ENCODE data around the gene GPC3.
"Not testable (repeated sequence)": the region's sequence is repeated elsewhere in the genome, so short reads cannot be mapped to it uniquely, and the experiment has no call there.

Gene GPC3

GRCh38 chrX:133746593-133746992 is 238.8 kb downstream of the GPC3 start:
- no peak for DNase-seq

- no peak for DNase-seq
Observed at GRCh38 chrX:133745349-133745748, 240.0 kb downstream of the GPC3 start.

- DNase-seq: no peak
Observed at GRCh38 chrX:133742602-133743305, 242.6 kb downstream of the GPC3 start.

- peak; percentile 33 for DNase-seq
Observed at GRCh38 chrX:133741303-133741702, 244.1 kb downstream of the GPC3 start.

- no peak for DNase-seq
Observed at GRCh38 chrX:133726642-133727041, 258.8 kb downstream of the GPC3 start.

- peak; percentile 77 for DNase-seq
Observed at GRCh38 chrX:133726211-133726630, 259.2 kb downstream of the GPC3 start.

GRCh38 chrX:133723930-133724329 is 261.5 kb downstream of the GPC3 start:
- DNase-seq: no peak

- no peak for DNase-seq
Observed at GRCh38 chrX:133722756-133723155, 262.6 kb downstream of the GPC3 start.

GRCh38 chrX:133720269-133720668 is 265.1 kb downstream of the GPC3 start:
- not testable (repeated sequence) for DNase-seq

- no peak for DNase-seq
Observed at GRCh38 chrX:133715715-133716114, 269.7 kb downstream of the GPC3 start.

GRCh38 chrX:133709501-133709900 is 275.9 kb downstream of the GPC3 start:
- no peak for DNase-seq

GRCh38 chrX:133706890-133707289 is 278.5 kb downstream of the GPC3 start:
- no peak for DNase-seq

- no peak for DNase-seq
Observed at GRCh38 chrX:133702230-133702629, 283.2 kb downstream of the GPC3 start.

GRCh38 chrX:133699023-133699728 is 286.2 kb downstream of the GPC3 start:
- DNase-seq: no peak

- peak; percentile 21 for DNase-seq
Observed at GRCh38 chrX:133698298-133698697, 287.1 kb downstream of the GPC3 start.

- no peak for DNase-seq
Observed at GRCh38 chrX:133697656-133698055, 287.7 kb downstream of the GPC3 start.

GRCh38 chrX:133689997-133690599 is 295.3 kb downstream of the GPC3 start:
- DNase-seq: no peak

GRCh38 chrX:133685822-133686221 is 299.6 kb downstream of the GPC3 start:
- no peak for DNase-seq

GRCh38 chrX:133681897-133682296 is 303.5 kb downstream of the GPC3 start:
- no peak for DNase-seq

GRCh38 chrX:133681421-133681820 is 304.0 kb downstream of the GPC3 start:
- no peak for DNase-seq

GRCh38 chrX:133677123-133678063 is 308.0 kb downstream of the GPC3 start:
- no peak for DNase-seq

GRCh38 chrX:133676344-133677122 is 308.9 kb downstream of the GPC3 start:
- no peak for DNase-seq
